ENCODE results near the gene BCL2.

BCL2 gene

GRCh38 chr18:63074981-63075404 is 244.6 kb downstream of the BCL2 start:
- peak; percentile 29 for DNase-seq

GRCh38 chr18:63073481-63073880 is 246.1 kb downstream of the BCL2 start:
- no peak for DNase-seq

Data from NCI-H446 treated with DMSO at 0.1 percent for 48 hours (cell line).